GM12892 (cell line): ENCODE data around the gene MAFF.

Source experiments
- POLR2AphosphoS5 ChIP-seq: IDR thresholded peaks from 2 replicates; pipeline ENCODE4 v1.6.1; 2011; ENCODE audit warnings: low read depth, low read length, control low read depth
- TAF1 ChIP-seq: IDR thresholded peaks from 2 replicates; pipeline ENCODE4 v1.6.1; 2011; ENCODE audit warnings: low read depth, mild to moderate bottlenecking, control low read depth, low read length, borderline replicate concordance

GRCh38 chr22:38223289-38223960, 21.6 kb downstream of the MAFF start:
- TF ChIP-seq POLR2AphosphoS5, result no peak
- TF ChIP-seq TAF1, result no peak
